Renal cortex interstitium (tissue), 11 donors: ENCODE measurements around the gene FRS2. TPM values are rescaled to one million over a fixed set of nuclear protein-coding genes. Genes with fewer than 3 reads are reported as not detected.

Experiments
- DNase-seq, 11 donors: peaks; one replicate each; pipeline ENCODE4 v3.0.0-alpha.2; 2013; ENCODE audit warnings: low read depth in 9 of 11, low spot score in 4 of 11; ENCODE audit errors: extremely low read depth in 1 of 11
- polyA plus RNA-seq, 3 donors: library from polyadenylated mRNA; unstranded; fragments of 120-200 nt; gene quantifications; one replicate each; pipeline ENCODE4 v1.2.1, GENCODE V29; 2013; ENCODE audit not compliant: insufficient read length in 3 of 3

FRS2 gene
- polyA plus RNA-seq, 3 donors = 38.9 to 47.2 (median 41.1) TPM

GRCh38 chr12:69515394-69515930, 45.3 kb downstream of the FRS2 start:
- peak in 1 of 11 donors; percentile 5 for DNase-seq

GRCh38 chr12:69516950-69517349, 46.8 kb downstream of the FRS2 start:
- no peak for DNase-seq

DNA sequence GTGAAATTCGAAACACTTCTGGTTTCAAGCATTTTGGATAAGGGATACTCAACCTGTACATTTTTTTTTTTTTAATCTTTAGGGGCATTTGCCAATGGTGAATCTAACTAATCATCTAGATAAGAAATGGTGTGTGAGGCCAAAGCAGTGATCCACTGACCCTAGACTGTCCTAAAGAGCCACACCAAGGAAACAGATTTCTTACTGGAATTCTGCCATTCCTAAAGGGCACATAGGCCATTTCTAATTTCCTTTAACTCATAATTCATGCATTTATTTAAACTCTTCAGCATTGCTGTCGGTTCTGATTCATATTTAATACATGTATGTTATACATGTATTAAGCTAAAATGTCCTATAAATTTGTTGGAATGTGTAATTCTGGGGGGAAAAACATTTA, 47.2 kb downstream of the FRS2 start:
- DNase-seq = no peak

GRCh38 chr12:69519871-69520270, 49.7 kb downstream of the FRS2 start:
- DNase-seq = no peak

DNA sequence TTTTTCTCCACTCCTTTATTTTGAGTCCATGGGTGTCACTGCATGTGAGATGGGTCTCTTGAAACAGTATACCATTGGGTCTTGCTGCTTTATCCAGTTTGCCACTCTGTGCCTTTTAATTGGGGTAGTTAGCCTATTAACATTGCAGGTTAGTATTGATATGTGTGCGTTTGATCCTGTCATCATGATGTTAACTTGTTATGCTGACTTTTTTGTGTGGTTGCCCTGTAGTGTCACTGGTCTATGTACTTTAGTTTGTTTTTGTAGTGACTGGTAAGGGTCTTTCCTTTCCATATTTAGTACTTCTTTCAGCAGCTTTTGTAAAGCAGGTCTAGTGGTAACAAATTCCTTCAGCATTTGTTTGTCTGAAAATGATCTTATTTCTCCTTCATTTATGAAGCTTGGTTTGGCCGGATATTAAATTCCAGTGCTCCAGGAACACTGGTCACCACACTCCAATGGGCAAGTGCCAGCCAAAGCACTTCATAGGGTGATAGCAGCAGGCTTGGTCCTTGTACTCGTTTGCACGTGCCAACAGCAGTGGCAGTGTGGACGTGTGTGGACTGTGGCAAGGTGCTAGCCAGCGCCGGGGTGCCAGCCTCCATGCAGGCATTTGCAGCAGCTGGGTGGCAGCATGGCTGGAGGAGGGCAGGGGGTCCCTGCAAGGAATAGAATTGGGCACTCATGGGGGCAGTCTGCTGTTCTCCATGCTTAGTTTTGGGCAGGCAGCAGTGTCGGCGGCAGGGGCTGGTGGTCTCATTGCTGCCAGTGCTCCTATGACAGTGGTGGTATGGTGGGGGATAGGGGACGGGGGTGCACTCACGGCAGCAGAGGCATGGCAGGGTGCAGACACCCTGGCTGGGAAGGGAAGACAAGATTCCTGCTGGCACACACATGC, 53.5 kb downstream of the FRS2 start:
- no peak for DNase-seq

DNA sequence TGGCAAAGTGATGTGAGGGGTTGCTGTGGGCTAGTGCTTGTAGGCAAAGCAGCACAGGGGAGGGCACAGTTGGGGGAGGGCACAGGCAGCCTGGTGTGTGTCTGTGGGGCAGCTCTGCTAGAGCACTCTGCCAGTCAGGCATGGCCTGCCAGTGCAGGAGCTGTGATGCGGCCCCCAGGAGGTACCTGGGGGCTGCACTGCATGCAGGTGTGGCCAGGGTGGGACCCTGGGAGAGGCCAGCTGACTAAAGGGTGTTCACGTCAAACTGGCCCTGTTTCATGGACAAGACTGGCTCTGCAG, 54.1 kb downstream of the FRS2 start:
- no peak for DNase-seq

DNA sequence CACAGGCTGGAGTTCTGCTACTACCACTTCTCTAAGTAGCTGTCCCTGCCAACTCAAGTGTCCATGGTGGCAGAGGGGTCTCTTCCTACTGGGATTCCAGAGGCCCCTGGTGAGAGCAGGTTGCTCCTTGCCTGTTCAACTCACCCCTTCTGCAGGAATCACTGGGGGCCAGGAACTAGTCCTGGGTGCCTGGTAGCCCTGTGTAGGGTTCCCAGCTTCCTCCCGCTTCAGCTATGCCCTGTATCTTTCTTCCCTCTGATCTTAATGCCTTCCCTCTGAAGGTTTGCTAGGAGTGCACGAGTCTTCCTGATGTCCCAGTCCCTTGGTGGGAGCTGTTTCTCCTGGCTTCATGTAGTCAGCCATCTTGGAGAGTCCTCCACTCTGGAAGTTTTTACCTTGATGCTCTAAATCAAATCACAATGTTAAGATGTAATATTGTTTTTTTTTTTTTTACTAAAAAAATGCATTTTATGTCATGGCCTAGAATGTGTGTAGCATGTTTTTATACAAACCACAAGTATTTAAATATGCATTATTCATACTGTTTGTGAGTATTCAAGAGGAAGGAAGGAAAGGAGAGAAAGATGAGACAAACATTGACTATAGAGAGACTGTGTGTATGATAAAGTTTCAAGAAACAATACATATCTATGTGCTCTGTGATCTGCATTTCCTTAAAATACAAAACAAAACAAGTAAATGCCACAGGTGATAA, 54.7 kb downstream of the FRS2 start:
- DNase-seq = no peak

DNA sequence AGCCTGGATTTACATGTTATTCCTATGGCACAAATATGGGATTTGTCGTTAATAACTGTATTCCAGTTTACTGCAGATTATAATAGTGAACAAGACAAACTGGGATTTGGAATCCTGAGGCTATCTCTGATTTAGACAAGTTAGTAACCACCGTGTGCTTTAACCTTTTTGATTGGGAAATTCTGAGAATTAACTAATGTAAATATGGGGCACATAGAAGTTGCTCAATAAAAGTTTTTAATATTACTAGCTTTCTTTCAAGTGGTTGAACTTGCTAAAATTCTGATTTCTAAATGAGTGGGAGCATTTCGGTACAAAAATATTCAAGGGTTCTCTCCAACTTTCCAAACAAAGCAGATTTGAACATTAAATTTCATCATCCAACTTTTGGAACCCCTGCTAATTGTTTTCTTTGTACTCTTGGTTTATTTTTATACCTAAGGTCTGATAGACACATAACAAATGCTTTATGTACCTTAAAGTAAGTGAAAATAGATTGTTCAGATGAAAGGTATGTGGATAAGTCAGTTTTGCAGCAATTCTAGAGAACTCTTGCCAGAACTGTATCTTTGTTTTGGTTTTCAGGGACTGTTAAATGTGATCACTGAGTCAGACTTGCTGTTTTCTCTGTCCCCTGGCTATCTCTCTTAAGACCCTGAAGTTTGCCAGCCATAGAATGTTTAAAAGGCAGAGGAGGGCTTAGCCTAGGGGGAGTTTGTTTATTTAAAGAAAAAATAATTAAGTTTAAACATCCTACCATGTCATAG, 57.5 kb downstream of the FRS2 start:
- DNase-seq = no peak

GRCh38 chr12:69529021-69529420, 58.8 kb downstream of the FRS2 start:
- no peak for DNase-seq

DNA sequence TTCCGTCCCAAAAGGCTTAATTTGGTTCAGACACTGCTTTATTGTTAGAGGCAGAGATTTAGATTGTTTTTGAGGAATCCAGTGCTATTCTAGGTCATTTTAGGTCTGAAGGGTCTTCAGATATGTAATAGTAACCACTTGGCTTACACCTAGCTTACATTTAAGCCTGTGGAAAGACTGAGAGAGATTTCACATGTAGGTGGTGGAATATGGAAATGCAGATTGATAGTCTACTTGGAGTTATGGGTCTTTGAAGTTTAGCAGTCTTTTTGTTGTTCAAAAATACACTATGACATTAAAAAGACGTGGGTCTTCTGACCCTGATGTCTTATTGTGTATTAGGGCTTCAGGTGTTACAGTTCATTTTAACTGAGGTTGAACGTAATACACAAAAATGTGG, 63.7 kb downstream of the FRS2 start:
- DNase-seq = no peak

GRCh38 chr12:69534389-69534822, 64.2 kb downstream of the FRS2 start:
- peak; percentile 47 to 94 (median 75) for DNase-seq

GRCh38 chr12:69540987-69541386, 70.8 kb downstream of the FRS2 start:
- no peak for DNase-seq

GRCh38 chr12:69544087-69544486, 73.9 kb downstream of the FRS2 start:
- no peak for DNase-seq

DNA sequence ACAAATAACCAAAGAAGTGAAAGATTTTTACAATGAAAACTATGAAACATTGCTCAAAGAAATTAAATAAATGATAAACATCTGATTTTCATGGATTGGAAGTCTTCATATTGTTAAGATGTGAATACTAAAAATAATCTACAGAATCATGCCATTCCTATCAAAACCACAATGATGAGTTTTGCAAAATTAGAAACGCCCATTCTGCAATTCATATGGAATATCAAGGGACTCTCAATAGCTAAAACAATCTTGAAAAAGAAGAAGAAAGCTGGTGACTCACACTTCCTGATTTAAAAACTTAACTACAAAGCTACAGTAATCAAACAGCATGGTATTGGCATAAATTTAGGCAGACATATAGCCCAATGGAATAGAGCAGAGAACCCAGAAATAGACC, 74.9 kb downstream of the FRS2 start:
- DNase-seq = no peak

GRCh38 chr12:69546693-69547438, 76.7 kb downstream of the FRS2 start:
- no peak for DNase-seq

DNA sequence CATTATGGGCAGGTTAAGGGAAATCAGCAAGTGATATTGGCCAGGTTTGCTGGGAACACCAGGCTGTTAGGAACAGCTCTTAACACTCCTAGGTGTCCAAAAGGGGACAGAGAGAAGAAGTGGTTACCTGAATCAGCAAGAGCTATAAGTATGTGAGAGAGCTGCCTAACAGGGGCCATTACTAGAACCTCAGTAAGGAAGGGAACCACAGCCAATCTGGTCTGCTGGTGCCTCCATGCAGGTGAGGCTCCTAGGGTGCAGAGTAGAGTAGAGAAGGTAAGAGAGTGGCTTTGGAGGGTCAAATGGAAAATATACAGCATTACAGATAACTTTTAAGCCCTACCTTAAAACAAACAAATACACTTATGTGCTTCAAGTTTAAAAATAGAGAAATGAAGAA, 78.5 kb downstream of the FRS2 start:
- no peak for DNase-seq

GRCh38 chr12:69550569-69551350, 80.6 kb downstream of the FRS2 start:
- DNase-seq = no peak

GRCh38 chr12:69553628-69554248, 83.5 kb downstream of the FRS2 start:
- peak in 7 of 11 donors; percentile 23 to 49 (median 38) for DNase-seq
